ENCODE data around the gene PHKA1. TPM values are rescaled to one million over a fixed set of nuclear protein-coding genes. Genes with fewer than 3 reads are reported as not detected.
"Not testable (repeated sequence)": the region's sequence is repeated elsewhere in the genome, so short reads cannot be mapped to it uniquely, and the experiment has no call there.

PHKA1 gene
- 18.1 TPM for total RNA-seq
- long read RNA-seq, full-length matches to known transcripts, result 11 of 28 reads
- long read RNA-seq, partial matches to known transcripts, result 7 of 28 reads
- long read RNA-seq, other reads (novel, unspliced or antisense), result 10 of 28 reads

DNA sequence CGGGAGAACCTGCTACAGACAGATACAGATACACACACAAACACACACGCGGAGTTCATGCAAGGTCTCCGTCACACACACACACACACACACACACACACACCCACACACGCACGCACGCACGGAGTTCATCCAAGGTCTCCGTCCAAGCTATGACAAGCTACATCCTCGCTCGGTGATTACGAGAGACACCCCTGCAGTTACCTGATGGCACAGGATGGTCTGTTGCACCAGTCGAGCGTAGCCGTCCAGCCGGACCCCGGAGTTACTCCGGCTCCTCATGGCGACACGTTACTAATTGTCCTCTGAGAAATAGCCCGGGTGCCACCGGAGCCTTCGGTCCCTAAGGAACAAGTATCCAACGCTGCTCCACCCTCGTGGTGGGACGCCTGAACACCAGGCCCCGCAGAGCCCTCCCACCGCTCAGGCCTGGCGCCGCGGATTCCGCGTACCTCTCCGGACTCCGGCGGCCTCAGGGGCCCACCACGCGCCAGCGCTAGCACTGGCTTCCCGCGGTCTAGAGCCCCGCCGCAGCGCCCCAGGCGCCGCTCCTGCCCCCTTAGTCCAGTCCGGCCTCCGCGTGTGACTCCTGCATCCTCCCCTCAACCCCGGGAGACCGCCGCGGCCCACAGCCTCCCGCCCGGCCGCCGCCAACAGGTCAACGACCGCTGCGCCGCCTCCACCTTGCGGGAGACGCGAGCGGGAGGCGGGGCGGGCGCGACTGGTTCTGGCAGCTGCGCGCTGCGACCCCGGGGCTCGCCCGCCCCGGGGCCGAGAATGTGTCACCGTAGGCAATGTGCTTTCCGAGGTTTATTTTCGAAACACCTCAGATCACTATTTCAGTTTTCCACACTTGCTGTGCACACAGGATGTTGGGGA is at the start of gene PHKA1:
PHKA1 (minus strand) TSS at position 708 of the 879 bp plus-strand sequence; CDS start at position 282, 426 bp downstream.
- Histone ChIP-seq H3K27ac (replicated peaks) (peak within 1 kb of the TSS; percentile 89), H3K4me1 (peaks cover 14% of the 10 kb centered on the region), H3K4me3 (peak within 1 kb of the TSS; percentile 68)
- intact Hi-C loops (cut with micrococcal nuclease); H3K9me3 ChIP-seq (replicated peaks); H3K36me3 ChIP-seq; H3K27me3 ChIP-seq (ENCODE audit: low read depth): not testable (repeated sequence)
- DNase-seq, result peak; percentile 38

DNA sequence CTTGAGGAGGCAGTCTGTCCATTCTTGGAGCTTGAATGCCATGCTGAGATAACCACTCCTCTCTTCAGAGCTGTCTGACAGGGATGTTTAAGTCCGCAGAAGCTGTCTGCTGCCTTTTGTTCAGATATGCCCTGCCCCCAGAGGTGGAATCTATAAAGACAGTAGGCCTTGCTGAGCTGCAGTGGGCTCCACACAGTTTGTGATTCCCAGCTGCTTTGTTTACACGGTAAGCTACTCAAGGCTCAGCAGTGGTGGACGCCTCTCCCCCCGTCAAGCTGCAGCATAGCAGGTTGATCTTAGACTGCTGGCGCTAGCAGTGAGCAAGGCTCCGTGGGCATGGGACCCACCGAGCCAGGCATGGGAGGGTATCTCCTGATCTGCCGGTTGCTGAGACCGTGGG is 46.3 kb upstream of the PHKA1 start:
- H3K27me3 ChIP-seq (ENCODE audit: low read depth); intact Hi-C loops (cut with micrococcal nuclease); H3K36me3 ChIP-seq; H3K9me3 ChIP-seq (replicated peaks); DNase-seq; H3K27ac ChIP-seq (replicated peaks); H3K4me1 ChIP-seq; H3K4me3 ChIP-seq: not testable (repeated sequence)

DNA sequence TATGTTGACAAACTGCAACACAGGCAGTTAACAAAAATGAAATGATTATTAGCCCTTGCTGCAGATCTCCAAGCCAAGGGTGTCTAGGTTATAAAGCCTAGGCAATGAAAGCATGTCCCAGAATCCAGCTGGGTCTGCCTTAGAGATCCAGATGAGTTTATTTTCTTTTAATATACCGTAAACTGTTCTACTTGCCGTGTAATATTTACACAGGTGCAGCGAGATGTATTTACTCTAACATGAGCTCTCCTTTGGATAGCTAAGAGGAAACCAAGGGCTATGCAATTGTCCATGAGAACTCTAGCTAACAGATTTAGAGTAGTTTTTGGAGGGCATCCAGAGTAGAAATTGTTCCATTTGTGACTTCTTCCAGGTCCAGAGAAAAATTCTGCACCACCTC is 34.4 kb upstream of the PHKA1 start:
- H3K4me3 ChIP-seq; DNase-seq; intact Hi-C loops (cut with micrococcal nuclease); H3K27ac ChIP-seq (replicated peaks); H3K36me3 ChIP-seq; H3K27me3 ChIP-seq (ENCODE audit: low read depth); H3K4me1 ChIP-seq; H3K9me3 ChIP-seq (replicated peaks): not testable (repeated sequence)

DNA sequence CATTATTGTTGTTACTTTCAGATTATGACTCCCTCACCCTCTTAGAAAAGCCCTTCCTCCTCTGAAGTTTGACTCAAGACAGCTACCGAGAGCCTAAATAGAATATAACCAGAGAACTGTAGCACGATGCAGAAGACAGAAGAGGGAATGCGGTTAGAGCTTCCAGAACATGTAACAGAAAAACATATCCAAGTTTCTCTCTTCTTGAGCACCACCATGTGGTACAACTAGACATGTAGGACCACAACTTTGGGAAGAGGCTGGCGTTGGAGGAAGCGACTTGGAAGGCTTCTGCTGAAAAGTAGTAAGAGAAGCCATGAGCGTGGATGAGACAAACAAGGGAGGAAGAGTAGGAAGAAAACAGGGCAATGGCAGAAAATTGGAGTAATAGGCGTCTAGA is 31.4 kb upstream of the PHKA1 start:
- not testable (repeated sequence) for H3K9me3 ChIP-seq (replicated peaks); H3K27me3 ChIP-seq (ENCODE audit: low read depth)

DNA sequence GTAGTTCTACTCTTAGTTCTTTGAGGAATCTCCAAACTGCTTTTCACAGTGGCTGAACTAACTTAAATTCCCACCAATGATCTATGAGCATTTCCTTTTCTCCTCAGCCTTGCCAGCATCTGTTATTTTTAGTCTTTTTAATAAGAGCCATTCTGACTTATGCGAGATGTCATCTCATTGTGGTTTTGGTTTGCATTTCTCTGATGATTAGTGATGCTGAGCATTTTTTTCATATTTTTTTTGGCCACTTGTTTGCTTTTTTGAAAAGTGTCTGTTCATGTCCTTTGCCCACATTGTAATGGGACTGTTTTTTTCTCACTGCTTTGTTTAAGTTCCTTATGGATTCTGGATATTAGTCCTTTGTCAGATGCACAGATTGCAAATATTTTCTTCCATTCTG is 21.5 kb upstream of the PHKA1 start:
- TF ChIP-seq, protein P1, sequence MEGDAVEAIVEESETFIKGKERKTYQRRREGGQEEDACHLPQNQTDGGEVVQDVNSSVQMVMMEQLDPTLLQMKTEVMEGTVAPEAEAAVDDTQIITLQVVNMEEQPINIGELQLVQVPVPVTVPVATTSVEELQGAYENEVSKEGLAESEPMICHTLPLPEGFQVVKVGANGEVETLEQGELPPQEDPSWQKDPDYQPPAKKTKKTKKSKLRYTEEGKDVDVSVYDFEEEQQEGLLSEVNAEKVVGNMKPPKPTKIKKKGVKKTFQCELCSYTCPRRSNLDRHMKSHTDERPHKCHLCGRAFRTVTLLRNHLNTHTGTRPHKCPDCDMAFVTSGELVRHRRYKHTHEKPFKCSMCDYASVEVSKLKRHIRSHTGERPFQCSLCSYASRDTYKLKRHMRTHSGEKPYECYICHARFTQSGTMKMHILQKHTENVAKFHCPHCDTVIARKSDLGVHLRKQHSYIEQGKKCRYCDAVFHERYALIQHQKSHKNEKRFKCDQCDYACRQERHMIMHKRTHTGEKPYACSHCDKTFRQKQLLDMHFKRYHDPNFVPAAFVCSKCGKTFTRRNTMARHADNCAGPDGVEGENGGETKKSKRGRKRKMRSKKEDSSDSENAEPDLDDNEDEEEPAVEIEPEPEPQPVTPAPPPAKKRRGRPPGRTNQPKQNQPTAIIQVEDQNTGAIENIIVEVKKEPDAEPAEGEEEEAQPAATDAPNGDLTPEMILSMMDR (IDR thresholded peaks at IDR 0.05; ENCODE audit: borderline replicate concordance), result no peak
- no peaks in the 10 kb centered on the region for H3K36me3 ChIP-seq
- intact Hi-C loops (cut with micrococcal nuclease), result no loop called here
- H3K27me3 ChIP-seq (ENCODE audit: low read depth), result no peaks in the 10 kb centered on the region
- no peak overlapping the region for H3K27ac ChIP-seq (replicated peaks)
- H3K9me3 ChIP-seq (replicated peaks), result no peaks in the 10 kb centered on the region
- H3K4me3 ChIP-seq, result no peak overlapping the region
- no peak for DNase-seq
- H3K4me1 ChIP-seq, result no peaks in the 10 kb centered on the region

More for the DNA sequence above, 31.4 kb upstream of the PHKA1 start:
- DNase-seq; H3K36me3 ChIP-seq; H3K4me3 ChIP-seq; intact Hi-C loops (cut with micrococcal nuclease); H3K4me1 ChIP-seq; H3K27ac ChIP-seq (replicated peaks): not testable (repeated sequence)

DNA sequence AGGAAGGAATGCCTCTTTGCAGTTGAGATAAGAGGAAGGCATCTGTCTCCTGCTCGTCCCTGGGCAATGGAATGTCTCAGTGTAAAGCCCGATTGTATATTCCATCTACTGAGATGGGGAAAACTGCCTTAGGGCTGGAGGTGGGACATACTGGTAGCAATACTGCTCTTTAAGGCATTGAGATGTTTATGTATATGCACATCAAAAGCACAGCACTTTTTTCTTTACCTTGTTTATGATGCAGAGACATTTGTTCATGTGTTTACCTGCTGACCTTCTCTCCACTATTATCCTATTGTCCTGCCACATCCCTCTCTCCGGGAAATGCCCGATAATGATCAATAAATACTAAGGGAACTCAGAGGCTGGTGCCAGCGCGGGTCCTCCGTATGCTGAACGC is 19.5 kb upstream of the PHKA1 start:
- H3K36me3 ChIP-seq; H3K27me3 ChIP-seq (ENCODE audit: low read depth); H3K9me3 ChIP-seq (replicated peaks); DNase-seq; H3K4me3 ChIP-seq; H3K4me1 ChIP-seq; H3K27ac ChIP-seq (replicated peaks); intact Hi-C loops (cut with micrococcal nuclease): not testable (repeated sequence)

DNA sequence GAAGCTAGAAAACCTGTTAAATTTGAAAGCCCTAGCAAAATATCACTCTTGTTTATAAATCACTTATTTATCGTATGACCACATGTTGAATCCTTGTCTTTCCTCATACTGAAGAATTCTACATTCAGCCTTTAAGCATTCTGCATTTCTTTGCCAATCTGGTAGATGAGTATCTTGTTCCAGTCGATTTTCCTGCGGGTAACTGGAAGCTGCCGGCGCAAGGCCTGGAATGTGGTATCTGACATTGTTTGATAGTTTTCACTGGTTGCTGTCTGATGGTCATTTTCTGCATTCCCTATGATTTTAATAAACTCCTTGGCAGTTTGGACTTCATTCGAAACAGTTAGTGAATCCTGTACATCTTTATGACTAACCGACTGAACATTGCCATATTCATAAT is 13.7 kb upstream of the PHKA1 start:
- Histone ChIP-seq H3K9me3 (replicated peaks) (no peaks in the 10 kb centered on the region), H3K27ac (replicated peaks) (no peak overlapping the region), H3K36me3 (no peaks in the 10 kb centered on the region), H3K4me3 (no peak overlapping the region), H3K4me1 (no peaks in the 10 kb centered on the region), H3K27me3 (ENCODE audit: low read depth) (no peaks in the 10 kb centered on the region)
- DNase-seq, result no peak
- TF ChIP-seq, protein P1 (IDR thresholded peaks at IDR 0.05; ENCODE audit: borderline replicate concordance), result no peak
- intact Hi-C loops (cut with micrococcal nuclease), result no loop called here

- no peak for DNase-seq
- Histone ChIP-seq H3K27ac (replicated peaks) (no peak overlapping the region), H3K27me3 (ENCODE audit: low read depth) (no peaks in the 10 kb centered on the region), H3K4me1 (peaks cover 14% of the 10 kb centered on the region), H3K9me3 (replicated peaks) (no peaks in the 10 kb centered on the region), H3K4me3 (no peak overlapping the region), H3K36me3 (no peaks in the 10 kb centered on the region)
- intact Hi-C loops (cut with micrococcal nuclease), result no loop called here
- TF ChIP-seq, protein P1 (IDR thresholded peaks at IDR 0.05; ENCODE audit: borderline replicate concordance), result no peak
Measured at GRCh38 chrX:72716766-72717165, 2.7 kb upstream of the PHKA1 start.
